NAMALWA (cell line): ENCODE measurements around the gene TTLL11.
"Not testable (repeated sequence)": the region's sequence is repeated elsewhere in the genome, so short reads cannot be mapped to it uniquely, and the experiment has no call there.

ENCODE experiments used
- DNase-seq: peaks from one replicate; pipeline ENCODE4 v3.0.0-alpha.2; 2015; ENCODE audit warnings: low spot score

TTLL11 gene

DNA sequence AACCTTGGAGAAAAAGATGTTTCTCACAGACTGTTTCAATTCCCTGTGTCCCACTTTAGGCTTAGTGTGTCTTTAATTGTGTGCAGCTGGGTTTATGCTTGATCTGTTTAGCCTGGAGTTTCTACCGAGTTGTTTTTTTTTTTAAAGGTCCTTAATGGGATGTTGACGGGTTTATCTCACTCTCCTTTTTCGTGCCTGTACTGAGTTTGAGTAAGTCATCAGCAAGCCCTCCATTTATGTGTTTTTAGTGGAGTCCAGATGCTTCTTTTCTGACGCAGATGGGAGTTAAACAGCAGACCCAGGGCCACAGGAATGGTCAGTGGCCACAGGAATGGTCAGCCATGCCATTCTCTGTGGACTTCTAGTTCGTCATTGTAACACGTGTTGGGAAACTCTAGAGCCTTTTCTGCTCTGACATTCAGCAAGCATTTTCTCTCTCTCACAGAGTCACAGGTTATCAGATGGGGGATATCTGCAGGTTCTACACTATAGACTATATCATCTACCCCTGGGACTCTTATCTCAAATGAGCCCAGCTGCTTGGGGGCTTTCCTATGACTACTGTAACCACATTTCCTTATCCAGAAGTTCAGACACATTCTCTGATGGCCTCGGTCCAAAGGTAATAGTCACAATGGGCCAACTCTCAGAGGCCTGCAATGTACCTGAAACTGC lies 190.5 kb downstream of the TTLL11 start:
- no peak for DNase-seq

DNA sequence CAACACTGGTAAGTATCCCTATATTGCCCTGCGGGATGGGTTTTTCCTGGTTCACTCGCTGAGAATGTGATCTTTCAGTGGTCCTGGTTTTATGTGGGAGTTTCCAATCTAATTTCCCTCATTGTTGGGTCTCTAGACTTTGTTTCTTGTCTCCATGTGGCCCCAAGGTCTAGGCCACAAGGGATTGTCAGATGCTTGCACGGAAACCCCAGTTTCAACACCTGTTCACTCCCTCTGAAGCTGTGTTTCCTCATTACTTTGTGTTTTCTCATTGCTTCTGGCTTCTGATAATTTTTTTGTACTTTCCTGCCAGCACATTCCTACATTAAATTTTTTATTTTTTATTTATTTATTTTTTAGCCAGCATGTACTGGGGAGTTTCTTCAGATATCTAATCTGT lies 191.5 kb downstream of the TTLL11 start:
- no peak for DNase-seq

DNA sequence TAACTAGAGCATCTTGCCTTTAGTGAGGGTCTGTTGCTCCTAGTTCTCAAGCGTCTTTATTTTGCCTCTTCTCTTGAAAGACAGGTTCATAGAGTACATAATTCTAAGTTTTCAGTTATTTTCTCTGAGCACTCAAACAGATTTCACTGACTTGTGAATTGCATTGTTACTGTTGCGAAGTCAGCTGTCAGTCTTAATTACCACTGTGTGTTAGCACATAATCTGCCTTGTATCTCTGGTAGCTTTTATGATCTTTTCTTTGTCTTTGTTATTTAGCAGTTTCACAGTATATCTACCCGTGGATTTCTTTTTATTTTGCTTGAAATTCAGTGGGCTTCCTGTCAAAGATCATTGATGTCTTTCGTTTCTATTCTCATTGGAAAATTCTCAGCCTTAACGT lies 192.9 kb downstream of the TTLL11 start:
- DNase-seq = no peak

DNA sequence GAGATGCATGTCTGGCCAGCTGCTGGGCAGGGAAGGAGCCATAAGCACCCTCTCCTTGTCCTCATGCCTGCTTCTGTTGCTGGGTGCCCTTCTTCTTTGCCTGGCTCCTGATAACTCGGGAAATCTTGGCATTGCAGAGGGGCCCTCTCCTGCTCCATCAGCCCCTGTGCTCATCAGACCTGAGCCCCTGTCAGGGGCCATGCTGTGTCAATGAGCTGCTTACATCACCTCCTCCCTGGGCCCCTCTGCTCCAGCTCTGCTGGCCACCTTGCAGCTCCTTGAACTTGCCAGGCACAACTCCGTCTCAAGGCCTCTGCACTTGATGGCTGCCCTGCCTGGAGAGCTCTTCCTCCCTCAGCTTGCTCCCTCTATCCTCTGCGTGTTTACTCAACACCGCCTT lies 194.3 kb downstream of the TTLL11 start:
- no peak for DNase-seq

DNA sequence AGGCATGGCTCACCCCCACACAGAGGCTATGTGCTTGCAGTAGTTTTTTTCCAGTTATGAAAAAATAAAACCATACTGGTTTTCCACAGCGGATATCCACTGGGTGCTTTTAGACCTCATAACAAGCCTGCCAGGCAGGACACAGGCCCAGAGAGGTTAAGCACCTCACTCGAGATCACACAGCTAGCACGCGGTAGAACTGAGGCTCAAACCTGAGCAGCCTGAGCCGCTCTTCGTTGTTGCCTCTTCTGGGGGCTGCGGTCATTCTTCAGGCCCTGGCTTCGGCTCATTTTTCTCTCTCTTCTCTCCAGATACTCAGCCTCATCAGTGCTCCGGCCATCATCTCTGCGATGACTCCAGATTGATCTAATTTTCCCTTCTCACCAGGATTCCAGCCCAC lies 196.0 kb downstream of the TTLL11 start:
- no peak for DNase-seq

DNA sequence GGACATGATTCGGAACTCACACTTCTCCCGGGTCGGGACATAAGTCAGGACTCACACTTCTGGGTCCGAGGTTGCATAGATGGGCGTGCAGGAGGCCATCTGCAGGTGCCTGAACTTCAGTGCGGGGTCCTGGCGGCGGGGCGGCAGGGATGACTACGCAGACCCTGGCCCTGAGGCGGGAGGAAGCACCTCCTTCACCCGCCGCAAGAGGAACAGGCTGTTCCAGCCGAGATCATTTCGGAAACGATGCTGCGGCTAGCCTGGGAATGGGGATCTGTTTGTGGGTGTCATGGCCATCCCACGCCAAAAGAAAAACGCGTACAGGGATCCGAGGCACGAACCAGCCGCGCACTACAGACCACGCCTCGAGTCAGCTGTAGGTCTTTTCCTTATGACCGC lies 196.6 kb downstream of the TTLL11 start:
- DNase-seq = no peak

DNA sequence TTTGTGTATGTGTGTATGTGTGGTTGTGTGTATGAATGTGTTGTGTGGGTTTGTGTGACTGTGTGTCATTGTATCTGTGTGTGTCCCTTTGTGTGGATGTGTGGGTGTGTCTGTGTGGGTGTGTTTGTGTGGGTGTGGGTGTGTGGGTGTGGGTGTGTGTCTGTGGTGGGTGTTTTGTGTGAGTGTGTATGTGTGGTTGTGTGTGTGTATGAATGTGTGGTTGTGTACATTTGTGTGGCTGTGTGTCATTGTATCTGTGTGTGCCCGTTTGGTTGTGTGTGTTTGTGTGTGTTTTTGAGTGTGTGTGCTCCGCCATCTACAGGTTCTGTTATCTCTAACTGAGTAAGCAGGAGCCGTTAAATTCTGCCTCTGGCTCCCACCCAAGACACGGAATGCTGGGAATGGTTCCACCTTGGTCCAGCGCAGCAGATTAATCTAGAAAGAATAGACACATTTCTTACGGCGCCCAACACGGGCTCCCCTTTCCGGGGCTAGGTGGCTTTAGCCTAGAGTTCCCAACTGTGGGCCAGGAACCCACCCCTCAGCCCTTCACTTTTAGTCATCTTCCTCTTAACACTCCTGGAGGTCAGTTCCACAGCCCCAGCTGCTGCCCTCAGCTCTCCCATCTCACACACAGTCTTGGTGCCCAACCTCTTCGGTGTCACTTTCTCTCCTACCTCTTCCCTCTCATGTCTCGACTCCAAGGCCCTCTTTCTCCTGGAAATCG lies 197.1 kb downstream of the TTLL11 start:
- DNase-seq = peak; percentile 21

DNA sequence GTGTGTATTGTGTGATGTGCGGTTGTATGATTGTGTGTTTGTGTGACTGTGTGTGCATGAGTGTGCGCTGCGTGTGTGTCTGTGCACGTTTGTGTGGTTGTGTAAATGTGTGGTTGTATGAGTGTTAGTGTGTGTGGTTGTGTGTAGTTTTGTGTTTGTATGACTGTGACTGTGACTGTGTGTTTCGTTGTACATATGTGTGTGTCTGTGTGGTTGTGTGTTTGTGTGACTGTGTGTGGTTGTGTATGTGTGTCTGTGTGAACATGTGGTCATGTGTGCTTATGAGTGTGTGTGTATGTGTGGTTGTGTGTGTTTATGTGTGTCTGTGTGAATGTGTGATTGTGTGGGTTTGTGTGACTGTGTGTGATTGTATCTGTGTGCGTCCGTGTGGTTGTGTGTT lies 197.8 kb downstream of the TTLL11 start:
- DNase-seq = peak; percentile 11

DNA sequence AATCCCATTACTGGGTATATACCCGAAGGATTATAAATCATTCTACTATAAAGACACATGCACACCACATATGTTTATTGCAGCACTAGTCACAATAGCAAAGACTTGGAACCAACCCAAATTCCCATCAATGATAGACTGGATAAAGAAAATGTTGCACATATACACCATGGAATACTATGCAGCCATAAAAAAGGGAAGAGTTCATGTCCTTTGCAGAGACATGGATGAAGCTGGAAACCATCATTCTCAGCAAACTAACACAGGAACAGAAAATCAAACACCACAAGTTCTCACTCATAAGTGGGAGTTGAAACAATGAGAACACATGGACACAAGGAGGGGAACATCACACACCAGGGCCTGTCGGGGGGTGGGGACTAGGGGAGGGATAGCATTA lies 198.7 kb downstream of the TTLL11 start:
- not testable (repeated sequence) for DNase-seq

DNA sequence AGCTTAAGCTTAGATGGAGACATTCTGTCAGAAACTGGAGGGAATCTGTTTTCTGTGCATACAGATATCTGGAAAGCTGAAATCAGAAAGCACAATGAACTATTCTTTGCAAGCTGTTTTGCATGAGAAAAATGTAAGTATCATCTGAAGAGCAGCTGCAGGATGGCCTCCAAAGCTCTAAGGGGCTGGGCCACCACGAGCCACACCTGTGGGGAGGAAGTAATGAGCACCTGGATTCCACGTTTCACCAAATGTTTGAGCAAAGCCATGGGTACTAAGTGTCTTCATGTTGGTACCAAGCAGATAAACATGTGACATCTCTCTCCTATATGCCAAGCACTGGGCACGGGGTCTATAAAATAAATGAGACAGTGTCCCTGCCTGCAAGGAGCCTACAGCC lies 199.3 kb downstream of the TTLL11 start:
- DNase-seq = peak; percentile 9

DNA sequence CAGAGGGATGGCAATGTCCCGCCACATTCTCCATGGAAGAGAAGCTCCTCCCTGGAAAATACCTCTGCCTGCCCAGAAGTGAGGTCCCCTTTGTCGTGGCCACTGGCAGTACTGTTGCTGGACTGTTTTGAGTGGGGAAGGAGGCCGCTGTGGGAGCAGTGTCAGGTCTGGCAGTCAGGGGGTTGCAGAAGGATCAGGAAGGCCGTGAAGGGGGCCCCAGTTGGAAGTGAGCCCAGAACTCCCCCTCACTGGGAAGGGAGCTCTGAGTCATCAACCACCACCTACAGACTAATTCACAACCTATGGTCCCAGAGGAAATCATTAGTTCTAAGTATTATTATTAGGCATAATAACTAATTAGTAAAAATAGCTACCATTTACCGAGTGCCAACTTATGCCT lies 200.4 kb downstream of the TTLL11 start:
- DNase-seq = no peak

DNA sequence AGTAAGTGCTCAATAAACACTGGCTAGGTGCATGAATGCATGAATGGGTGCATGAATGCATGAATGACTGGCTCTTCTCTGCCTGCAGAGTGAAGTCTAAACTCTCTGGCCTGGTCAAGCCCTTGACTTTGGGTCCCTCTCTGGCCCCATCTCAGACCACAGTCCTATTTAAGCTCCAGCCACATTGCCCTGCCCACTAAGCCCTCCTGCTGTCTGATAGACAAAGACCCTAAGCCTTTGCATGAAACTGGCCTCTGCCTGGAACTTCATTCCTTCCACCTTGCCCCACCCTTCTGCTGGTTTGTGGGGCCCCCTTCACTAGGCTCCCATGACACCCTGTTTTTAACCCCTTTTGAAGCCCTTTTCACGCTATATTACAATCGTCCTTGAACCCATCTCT lies 202.4 kb downstream of the TTLL11 start:
- DNase-seq = no peak

DNA sequence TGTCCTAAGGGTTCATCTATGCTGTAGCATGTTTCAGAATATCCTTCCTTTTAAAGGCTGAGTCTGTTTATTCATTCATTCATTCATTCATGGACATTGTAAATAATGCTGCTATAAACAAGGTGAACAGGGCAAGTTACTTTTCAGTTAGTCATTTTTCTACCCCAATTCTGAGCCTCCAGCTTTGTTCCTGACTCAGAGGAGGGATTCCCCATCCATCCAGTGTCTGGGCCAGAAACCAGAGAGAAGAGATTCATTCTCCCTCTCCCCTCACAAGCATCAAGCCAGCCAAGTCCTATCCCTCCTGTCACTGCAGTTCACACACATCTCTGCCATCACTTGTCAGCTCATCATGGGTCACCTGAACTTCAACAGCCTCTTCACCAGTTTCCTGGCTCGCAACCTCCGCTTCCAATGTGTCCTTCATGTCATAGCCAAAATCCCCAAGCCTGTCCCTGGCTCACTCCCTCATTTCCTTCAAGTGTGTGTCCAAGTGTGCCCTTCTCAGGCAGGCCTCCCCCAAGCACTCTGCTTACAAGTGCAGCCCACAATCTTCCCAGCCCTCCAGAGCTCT lies 203.0 kb downstream of the TTLL11 start:
- no peak for DNase-seq

DNA sequence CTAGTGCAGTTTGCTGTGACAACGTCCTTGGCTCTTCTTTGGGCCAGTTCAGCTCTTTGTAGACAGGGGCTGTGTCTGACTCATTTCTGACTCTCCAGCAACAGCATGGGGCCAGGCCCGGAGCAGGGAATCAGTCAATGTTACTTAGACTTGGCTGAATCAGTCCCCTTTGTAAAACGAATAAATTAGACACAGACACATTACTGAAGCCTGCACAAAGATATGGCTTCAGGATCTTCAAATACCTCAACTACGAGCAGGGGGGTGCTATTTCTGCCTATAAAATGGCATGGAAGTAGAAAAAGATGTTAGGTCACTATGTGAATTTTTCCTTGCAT lies 204.7 kb downstream of the TTLL11 start:
- no peak for DNase-seq

DNA sequence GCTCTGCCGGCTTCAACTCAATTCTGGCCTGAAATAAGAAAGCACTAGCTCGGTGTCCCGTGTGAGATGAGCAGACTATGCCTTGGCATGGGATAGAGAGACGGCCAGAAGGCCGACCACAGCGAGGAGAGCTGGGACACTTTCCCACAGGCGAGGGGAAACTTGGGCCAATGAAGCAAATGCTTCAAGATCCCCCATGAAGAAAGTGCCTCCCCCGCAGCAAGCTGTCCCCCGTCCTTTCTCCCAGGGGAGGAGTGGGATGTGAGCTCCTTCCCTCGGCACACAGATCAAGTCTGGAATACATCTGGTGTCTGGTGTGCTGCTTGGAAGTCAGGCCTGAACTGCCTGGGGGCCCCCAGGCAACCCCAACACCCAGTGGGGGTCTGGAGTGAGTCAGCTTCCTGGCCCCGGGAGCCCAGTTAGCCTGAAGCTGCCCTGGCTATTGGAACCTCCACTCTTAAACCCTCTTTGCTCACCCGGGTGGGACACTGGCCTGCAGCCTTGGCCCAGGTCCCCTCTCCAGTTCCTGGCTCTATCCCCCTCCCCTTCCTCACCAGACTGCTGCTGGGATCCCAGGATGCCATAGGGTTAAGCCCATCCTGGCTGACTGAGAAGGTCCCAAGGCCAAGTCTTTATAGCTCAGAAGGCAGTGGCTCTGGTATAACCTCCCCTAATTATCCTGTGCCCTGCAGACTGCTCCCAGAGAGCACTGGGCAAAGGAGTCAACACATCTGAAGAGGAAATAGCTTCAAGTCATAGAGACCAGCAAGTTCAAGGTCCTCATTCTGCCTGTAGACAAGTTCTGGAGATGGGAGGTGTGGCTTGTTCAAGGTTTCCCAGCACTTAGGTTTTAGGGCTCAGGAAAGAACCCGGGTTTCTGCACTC lies 205.3 kb downstream of the TTLL11 start:
- no peak for DNase-seq

DNA sequence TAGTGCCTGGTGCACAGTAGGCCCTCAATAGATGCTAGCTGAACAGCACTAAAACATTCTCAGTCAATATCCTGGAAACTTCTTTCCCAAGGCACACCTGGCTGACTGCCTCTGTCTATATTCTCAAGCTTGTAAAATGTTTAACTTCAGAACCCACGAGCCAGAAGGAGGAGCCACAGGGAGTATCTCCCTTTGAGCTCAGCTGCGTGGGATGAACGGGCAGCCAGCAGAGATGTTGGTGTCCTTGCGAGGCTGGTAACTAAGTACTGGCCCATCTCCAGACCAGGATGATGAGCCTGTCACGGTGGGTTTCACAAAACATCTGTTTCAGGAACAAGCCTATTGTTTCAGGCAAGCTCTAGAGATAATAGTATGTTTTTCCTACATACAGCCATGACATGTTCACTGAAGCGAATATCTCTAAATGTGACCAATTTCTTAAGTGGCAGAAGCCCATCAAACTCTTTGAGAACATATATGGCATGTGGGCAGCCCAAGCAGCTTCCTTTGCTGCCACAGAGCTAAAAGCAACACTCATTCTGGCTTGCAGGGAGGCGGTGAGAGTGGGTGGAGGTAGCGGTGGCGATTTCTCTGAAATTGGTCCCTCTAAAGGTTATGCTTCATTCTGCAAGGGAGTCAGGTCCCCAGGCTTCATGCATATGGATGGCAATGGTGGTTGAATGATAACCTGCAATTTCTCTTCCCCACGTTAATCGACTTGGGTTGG lies 206.2 kb downstream of the TTLL11 start:
- no peak for DNase-seq

DNA sequence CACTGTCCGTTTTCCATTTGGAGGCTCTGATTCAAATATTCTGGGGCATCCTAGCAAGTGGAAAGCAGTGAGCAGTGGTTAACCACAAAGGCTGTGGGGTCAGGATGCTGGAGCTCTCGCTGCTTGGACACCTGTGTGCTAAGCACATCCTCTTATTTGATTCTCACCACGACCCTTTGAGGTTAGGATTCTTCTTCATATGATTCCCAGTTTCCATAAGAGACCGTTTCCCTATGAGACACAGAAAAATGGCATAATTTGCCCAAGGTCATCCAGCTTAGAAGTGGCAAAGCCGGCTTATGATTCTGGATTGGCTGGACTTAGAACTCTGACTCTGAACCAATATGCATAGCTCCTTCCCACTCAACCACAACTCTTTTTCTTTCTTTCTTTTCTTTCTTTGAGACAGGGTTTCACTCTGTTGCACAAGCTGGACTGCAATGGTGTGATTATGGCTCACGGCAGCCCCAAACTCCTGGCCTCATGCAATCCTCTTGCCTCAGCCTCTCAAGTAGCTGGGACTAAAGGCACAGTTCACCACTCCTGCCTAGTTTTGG lies 207.7 kb downstream of the TTLL11 start:
- DNase-seq = peak; percentile 12

DNA sequence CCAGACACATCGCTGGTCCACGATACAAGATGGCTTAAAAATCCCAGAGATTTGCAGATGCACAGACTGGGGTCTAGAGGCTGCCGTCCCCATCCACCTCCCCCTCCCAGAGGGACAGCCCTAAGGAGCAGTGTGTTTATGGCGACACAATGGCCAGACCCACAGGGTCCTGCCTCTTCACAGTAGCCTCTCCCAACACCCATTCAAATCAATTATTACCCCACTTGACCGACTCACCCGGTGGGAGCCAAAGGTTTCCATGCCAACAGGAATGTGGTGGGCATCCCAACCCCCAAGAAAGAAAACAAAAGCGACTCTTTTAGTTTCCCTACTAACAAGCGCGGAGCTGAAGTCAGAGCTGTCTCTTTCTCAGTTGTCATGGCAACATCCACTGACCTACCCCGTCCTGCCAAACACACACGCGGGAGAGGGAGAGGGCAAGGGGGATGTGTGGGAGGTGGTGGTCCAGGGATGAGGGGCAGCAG lies 209.0 kb downstream of the TTLL11 start:
- DNase-seq = no peak

DNA sequence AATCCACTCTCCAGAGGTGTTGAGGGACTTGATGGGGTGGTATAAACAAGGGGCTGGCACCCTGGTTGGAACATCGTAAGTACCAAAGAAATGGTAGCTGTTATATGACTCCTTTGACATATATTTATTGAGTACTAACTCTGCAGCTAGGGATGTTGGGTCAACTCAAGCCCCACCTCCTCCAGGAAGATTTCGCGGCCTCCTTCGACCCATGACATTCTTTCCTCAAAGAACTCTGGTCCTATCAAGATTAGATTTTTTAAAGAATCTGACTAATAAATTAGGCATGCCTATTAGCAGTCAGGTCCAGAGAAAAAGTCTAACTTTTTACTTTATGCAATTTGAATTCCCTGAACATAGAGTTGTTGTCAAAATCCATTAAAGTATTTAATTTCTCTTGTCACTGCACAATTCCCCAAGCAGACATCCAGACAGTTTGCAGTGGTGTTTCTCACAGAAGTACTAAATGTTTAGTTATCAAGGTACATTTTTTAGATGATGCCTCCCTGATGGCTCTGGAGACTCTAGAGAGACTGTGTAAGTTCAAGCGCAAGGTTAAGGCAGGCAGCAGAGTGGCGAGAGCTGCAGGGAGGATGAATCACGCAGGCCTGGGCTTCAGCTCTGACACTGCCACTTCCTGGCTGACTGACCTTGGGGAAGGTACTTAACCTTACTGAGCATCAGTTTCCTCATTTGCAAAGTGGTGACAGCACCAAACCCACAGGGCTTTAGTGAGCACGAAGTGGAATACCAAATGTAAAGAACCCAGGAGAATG lies 209.6 kb downstream of the TTLL11 start:
- no peak for DNase-seq

DNA sequence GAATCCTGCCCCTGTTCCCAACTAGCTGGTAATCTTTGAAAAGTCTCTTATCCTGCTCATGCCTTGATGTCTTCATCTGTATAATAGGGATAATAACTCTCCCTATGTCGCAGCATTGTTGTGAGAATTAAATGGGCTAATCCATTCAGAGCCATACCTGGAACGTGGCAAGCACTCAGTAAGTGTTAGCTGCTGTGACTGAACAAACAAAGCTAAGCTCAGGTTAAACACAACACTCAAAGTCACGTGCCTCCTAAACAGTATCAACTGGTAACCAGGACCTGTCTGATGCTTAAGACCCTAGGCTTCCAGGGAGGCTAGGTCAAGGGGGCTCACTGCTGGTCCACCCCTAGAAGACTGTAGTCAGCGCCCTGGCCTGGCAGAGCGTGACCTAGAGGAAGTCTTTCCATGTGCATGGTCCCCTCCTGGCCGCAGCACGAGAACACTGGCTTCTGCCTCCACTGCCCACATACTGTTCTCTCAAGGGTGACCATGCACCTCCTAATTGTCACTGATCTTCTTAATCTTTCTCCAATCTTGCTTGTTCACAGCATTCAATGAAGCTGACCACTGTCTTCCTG lies 211.1 kb downstream of the TTLL11 start:
- no peak for DNase-seq
